Heart left ventricle (tissue), 16 donors: ENCODE results near the gene LMF1. TPM values are rescaled to one million over a fixed set of nuclear protein-coding genes. Genes with fewer than 3 reads are reported as not detected.
A peak's percentile ranks its signal among the peaks of the same experiment; 100 is the strongest.

Experiments used
- ATAC-seq, 4 donors: fragments of 200-7000 bp; cut with Tn5 transposase; one replicate each; pipeline ENCODE4 v1.9.1; 2020 to 2022; ENCODE audit warnings: moderate library complexity in 4 of 4, mild to moderate bottlenecking in 3 of 4, moderate number of reproducible peaks in 1 of 4
- DNase-seq, 5 donors: peaks; one replicate each; pipeline ENCODE4 v3.0.0-alpha.2; 2020
- H3K27ac ChIP-seq, 12 donors: fragments of 200-600 bp; sonication (generic) in 4 of 12; one replicate each; pipeline versions ENCODE4 v1.5.0 to v1.8.0; 2016 to 2022; ENCODE audit warnings: mild to moderate bottlenecking in 2 of 12
- H3K27me3 ChIP-seq, 9 donors: fragments of 200-600 bp; sonication (generic) in 2 of 9; one replicate each; pipeline versions ENCODE4 v1.5.1 to v1.8.0; 2016 to 2022; ENCODE audit warnings: mild to moderate bottlenecking in 3 of 9
- H3K36me3 ChIP-seq, 9 donors: fragments of 200-600 bp; sonication (generic) in 2 of 9; one replicate each; pipeline versions ENCODE4 v1.5.0 to v1.8.0; 2018 to 2022; ENCODE audit warnings: mild to moderate bottlenecking in 2 of 9
- H3K4me1 ChIP-seq, 12 donors: fragments of 200-600 bp; sonication (generic) in 4 of 12; one replicate each; pipeline versions ENCODE4 v1.5.0 to v1.8.0; 2016 to 2022; ENCODE audit warnings: mild to moderate bottlenecking in 3 of 12
- H3K4me3 ChIP-seq, 12 donors: fragments of 200-600 bp; sonication (generic) in 4 of 12; one replicate each; pipeline versions ENCODE4 v1.5.0 to v1.8.0; 2017 to 2022; ENCODE audit warnings: mild to moderate bottlenecking in 9 of 12, moderate library complexity in 4 of 12
- H3K9me3 ChIP-seq, 12 donors: fragments of 200-600 bp; sonication (generic) in 4 of 12; one replicate each; pipeline versions ENCODE4 v1.5.0 to v1.8.0; 2016 to 2022; ENCODE audit warnings: mild to moderate bottlenecking in 1 of 12
- CTCF ChIP-seq, 12 donors: fragments of 200-600 bp; sonication (generic) in 4 of 12; IDR thresholded peaks; one replicate each; pipeline versions ENCODE4 v1.5.0 to v1.8.0; 2018 to 2022; ENCODE audit warnings: antibody characterized with exemption in 12 of 12, mild to moderate bottlenecking in 5 of 12
- POLR2A ChIP-seq, 2 donors: fragments of 450-650 bp; IDR thresholded peaks; one replicate each; pipeline ENCODE4 v1.6.1; 2017; ENCODE audit warnings: antibody characterized with exemption in 2 of 2, mild to moderate bottlenecking in 2 of 2, moderate library complexity in 2 of 2
- WGBS, 4 donors: extraction: QIAGEN DNeasy Blood & Tissue Kit in 2 of 4; methylation state at CpG; one replicate each; pipeline versions ENCODE4 v1.1.5 to v1.1.7; 2013 to 2018; 5-methylcytosine and 5-hydroxymethylcytosine counted together
- intact Hi-C, 10 donors: fragments of 100-400 bp; cut with DNase I; formaldehyde crosslinking; loops; one replicate each; pipeline versions ENCODE4 v1.11.1 to v1.14.2; 2022
- polyA plus RNA-seq, 2 donors: library from polyadenylated mRNA; stranded (reverse); fragments of 200-250 nt; gene quantifications; one replicate each; pipeline ENCODE4 v1.2.3, GENCODE V29; 2013
- total RNA-seq, 9 donors: library from RNA; depleted of rRNA in 2 of 9; stranded (reverse); fragments of >200 nt in 2 of 9; fragmentation: NEBNext Ultra II Directional in 3 of 9; extraction: Animal tissue kit (Norgen Biotek cat#: 25700) in 3 of 9; gene quantifications; one replicate each; pipeline versions ENCODE4 v1.1.0 to v1.2.4, GENCODE V29; 2016 to 2023
- donor health status: ischemic (EF 13 %, LVEDD 7.1; RV severe dilation, severe dysfunction).
- donor health status: healthy with polysubstance abuse.
- donor health status: DM: no; HTN: yes; CAD: no.
- donor health status: DM: no; HTN: no; CAD: no.
- donor health status: ischemic (EF 25% LVEDD 6.9; RV normal size, moderate dysfunction).
- donor health status: ischemic (EF 25% LVEDD 5.7; RV mildly dilated, moderate dysfunction).
- donor health status: healthy.
- donor health status: DM: yes; HTN: yes; CAD: no.
- donor health status: ischemic (EF 35%, LVEDD 5.7; RV mildly dilated, moderate dysfunction).
- donor health status: nonischemic (EF 11% LVEDD 7.7; RV severe dilation, severe dysfunction).
- donor health status: DM: yes; HTN: yes; CAD: no.
- donor health status: PGD.
- donor health status: ischemic (EF 29% LVEDD 5.4; RV normal size, mild dysfunction).
- donor health status: nonischemic (EF 23%, LVEDD 6.1; RV moderate dilation, normal function).

Gene LMF1
- total and polyA plus RNA-seq, 11 donors: 4.3 to 19.2 (median 7.1) TPM

GRCh38 chr16:845351-845745, 125.4 kb downstream of the LMF1 start:
- Histone ChIP-seq H3K4me3 (no peak overlapping the region), H3K4me1 (no peaks in the 10 kb centered on the region), H3K36me3 (no peaks in the 10 kb centered on the region), H3K9me3 (peaks cover 0 to 3% (median 0%) of the 10 kb centered on the region in 12 donors), H3K27me3 (peaks cover 0 to 26% (median 0%) of the 10 kb centered on the region in 9 donors), H3K27ac (no peak overlapping the region)
- intact Hi-C loops: no loop called here
- no peak for TF ChIP-seq POLR2A (IDR thresholded peaks at IDR 0.05)
- DNase-seq (peak in 3 of 5 donors; percentile 9 to 44 (median 12)), ATAC-seq (no peak)
- WGBS, 4 donors: 78 to 89% (median 80%) methylated on average over 26 of the region's 26 CpGs

- H3K36me3 ChIP-seq: no peaks in the 10 kb centered on the region
- H3K4me1 ChIP-seq: no peaks in the 10 kb centered on the region
- peaks cover 0 to 2% (median 0%) of the 10 kb centered on the region in 12 donors for H3K9me3 ChIP-seq
- no peak overlapping the region for H3K4me3 ChIP-seq
- intact Hi-C loops: no loop called here
- ATAC-seq: no peak
- WGBS, 4 donors: 90 to 93% (median 92%) methylated on average over 44 to 48 of the region's 48 CpGs
- H3K27ac ChIP-seq: no peak overlapping the region
- peaks cover 0 to 31% (median 3%) of the 10 kb centered on the region in 9 donors for H3K27me3 ChIP-seq
- DNase-seq: peak in 1 of 5 donors; percentile 37
- no peak for TF ChIP-seq POLR2A (IDR thresholded peaks at IDR 0.05)
- TF ChIP-seq CTCF (IDR thresholded peaks at IDR 0.05): no peak
Observed at GRCh38 chr16:844638-845350, 126.0 kb downstream of the LMF1 start.

- no peak for TF ChIP-seq POLR2A (IDR thresholded peaks at IDR 0.05)
- Histone ChIP-seq H3K9me3 (no peaks in the 10 kb centered on the region), H3K4me1 (no peaks in the 10 kb centered on the region), H3K27ac (no peak overlapping the region), H3K27me3 (peaks cover 0 to 38% (median 4%) of the 10 kb centered on the region in 9 donors), H3K36me3 (no peaks in the 10 kb centered on the region), H3K4me3 (no peak overlapping the region)
- peak in 1 of 5 donors; percentile 42 for DNase-seq
- WGBS, 4 donors: 85 to 87% (median 86%) methylated on average over 20 of the region's 20 CpGs
- intact Hi-C loops: no loop called here
- ATAC-seq: no peak
Observed at GRCh38 chr16:843771-844170, 127.0 kb downstream of the LMF1 start.

GRCh38 chr16:842711-843560, 127.8 kb downstream of the LMF1 start:
- TF ChIP-seq POLR2A (IDR thresholded peaks at IDR 0.05) (no peak), CTCF (IDR thresholded peaks at IDR 0.05) (no peak)
- H3K4me3 ChIP-seq: no peak overlapping the region
- DNase-seq: peak in 1 of 5 donors; percentile 57
- H3K4me1 ChIP-seq: no peaks in the 10 kb centered on the region
- H3K36me3 ChIP-seq: no peaks in the 10 kb centered on the region
- H3K27ac ChIP-seq: no peak overlapping the region
- intact Hi-C loops: no loop called here
- H3K27me3 ChIP-seq: peaks cover 0 to 38% (median 4%) of the 10 kb centered on the region in 9 donors
- ATAC-seq: no peak
- peaks cover 0 to 7% (median 0%) of the 10 kb centered on the region in 12 donors for H3K9me3 ChIP-seq
- 80 to 86% (median 83%) methylated on average over 30 to 33 of the region's 33 CpGs for WGBS, 4 donors

- no peaks in the 10 kb centered on the region for H3K4me1 ChIP-seq
- 37 to 80% (median 57%) methylated on average over 4 to 19 of the region's 19 CpGs for WGBS, 4 donors
- intact Hi-C loops: no loop called here
- H3K27ac ChIP-seq: no peak overlapping the region
- peaks cover 0 to 13% (median under 1%) of the 10 kb centered on the region in 12 donors for H3K9me3 ChIP-seq
- peaks cover 0 to 38% (median 4%) of the 10 kb centered on the region in 9 donors for H3K27me3 ChIP-seq
- peak in 2 of 5 donors; percentile 27 to 55 for DNase-seq
- H3K36me3 ChIP-seq: no peaks in the 10 kb centered on the region
- no peak for TF ChIP-seq CTCF (IDR thresholded peaks at IDR 0.05)
- TF ChIP-seq POLR2A (IDR thresholded peaks at IDR 0.05): no peak
- H3K4me3 ChIP-seq: no peak overlapping the region
- peak in 2 of 4 donors; percentile 11 to 45 for ATAC-seq
Observed at GRCh38 chr16:842061-842476, 128.7 kb downstream of the LMF1 start.
